Karpas-422 (cell line): ENCODE results near the gene TNKS1BP1. TPM values are rescaled to one million over a fixed set of nuclear protein-coding genes. Genes with fewer than 3 reads are reported as not detected.
A peak's percentile ranks its signal among the peaks of the same experiment; 100 is the strongest.

ENCODE experiments used
- DNase-seq: peaks from one replicate; pipeline ENCODE4 v3.0.0-alpha.2; 2015
- H2AFZ ChIP-seq: fragments of 200-600 bp; sonication (generic); 2 replicates; pipeline ENCODE4 v1.6.1; 2014; ENCODE audit warnings: antibody characterized with exemption, low read length, mixed read lengths
- H3K27ac ChIP-seq: fragments of 200-600 bp; sonication (generic); 2 replicates; pipeline ENCODE4 v1.5.1; 2014; ENCODE audit warnings: mild to moderate bottlenecking, low read length, moderate library complexity
- H3K27me3 ChIP-seq: fragments of 200-600 bp; sonication (generic); 2 replicates; pipeline ENCODE4 v1.6.1; 2014; ENCODE audit warnings: low read length, mixed read lengths
- H3K36me3 ChIP-seq: fragments of 200-600 bp; sonication (generic); 2 replicates; pipeline ENCODE4 v1.6.1; 2014; ENCODE audit warnings: low read length, mixed read lengths; ENCODE audit not compliant: insufficient read depth
- H3K4me1 ChIP-seq: fragments of 200-600 bp; sonication (generic); 2 replicates; pipeline ENCODE4 v1.6.1; 2014; ENCODE audit warnings: mild to moderate bottlenecking, low read length, mixed read lengths
- H3K4me2 ChIP-seq: fragments of 200-600 bp; sonication (generic); 2 replicates; pipeline ENCODE4 v1.6.1; 2014; ENCODE audit warnings: low read length, low read depth, mild to moderate bottlenecking; ENCODE audit not compliant: poor library complexity, severe bottlenecking
- H3K4me3 ChIP-seq: fragments of 200-600 bp; sonication (generic); 2 replicates; pipeline ENCODE4 v1.5.1; 2014; ENCODE audit warnings: mild to moderate bottlenecking, antibody characterized with exemption, low read length, mixed read lengths
- H3K79me2 ChIP-seq: fragments of 200-600 bp; sonication (generic); 2 replicates; pipeline ENCODE4 v1.6.1; 2014; ENCODE audit warnings: mild to moderate bottlenecking, low read length, mixed read lengths
- H3K9ac ChIP-seq: fragments of 200-600 bp; sonication (generic); 2 replicates; pipeline ENCODE4 v1.6.0; 2014; ENCODE audit warnings: low read length
- H3K9me2 ChIP-seq: fragments of 200-600 bp; sonication (generic), shearing (Covaris generic); replicated peaks from 2 replicates; pipeline ENCODE4 v1.6.0; 2014; ENCODE audit warnings: mild to moderate bottlenecking, low read length, moderate library complexity; ENCODE audit not compliant: insufficient read depth
- H3K9me3 ChIP-seq: fragments of 300-700, 200-600 bp; sonication (generic); 2 replicates; pipeline ENCODE4 v1.6.1; 2014; ENCODE audit warnings: low read length, mixed read lengths
- H4K20me1 ChIP-seq: fragments of 200-600 bp; sonication (generic); 2 replicates; pipeline ENCODE4 v1.6.1; 2014; ENCODE audit warnings: mild to moderate bottlenecking, antibody characterized with exemption, low read length, low read depth; ENCODE audit not compliant: insufficient read depth
- total RNA-seq: library from RNA; depleted of rRNA; stranded (reverse); fragments of >200 nt; shearing (Covaris generic); gene quantifications from 2 replicates; pipeline ENCODE4 v1.2.3, GENCODE V29; 2014; ENCODE audit warnings: low replicate concordance; rRNA removed

The TNKS1BP1 gene, protein sequence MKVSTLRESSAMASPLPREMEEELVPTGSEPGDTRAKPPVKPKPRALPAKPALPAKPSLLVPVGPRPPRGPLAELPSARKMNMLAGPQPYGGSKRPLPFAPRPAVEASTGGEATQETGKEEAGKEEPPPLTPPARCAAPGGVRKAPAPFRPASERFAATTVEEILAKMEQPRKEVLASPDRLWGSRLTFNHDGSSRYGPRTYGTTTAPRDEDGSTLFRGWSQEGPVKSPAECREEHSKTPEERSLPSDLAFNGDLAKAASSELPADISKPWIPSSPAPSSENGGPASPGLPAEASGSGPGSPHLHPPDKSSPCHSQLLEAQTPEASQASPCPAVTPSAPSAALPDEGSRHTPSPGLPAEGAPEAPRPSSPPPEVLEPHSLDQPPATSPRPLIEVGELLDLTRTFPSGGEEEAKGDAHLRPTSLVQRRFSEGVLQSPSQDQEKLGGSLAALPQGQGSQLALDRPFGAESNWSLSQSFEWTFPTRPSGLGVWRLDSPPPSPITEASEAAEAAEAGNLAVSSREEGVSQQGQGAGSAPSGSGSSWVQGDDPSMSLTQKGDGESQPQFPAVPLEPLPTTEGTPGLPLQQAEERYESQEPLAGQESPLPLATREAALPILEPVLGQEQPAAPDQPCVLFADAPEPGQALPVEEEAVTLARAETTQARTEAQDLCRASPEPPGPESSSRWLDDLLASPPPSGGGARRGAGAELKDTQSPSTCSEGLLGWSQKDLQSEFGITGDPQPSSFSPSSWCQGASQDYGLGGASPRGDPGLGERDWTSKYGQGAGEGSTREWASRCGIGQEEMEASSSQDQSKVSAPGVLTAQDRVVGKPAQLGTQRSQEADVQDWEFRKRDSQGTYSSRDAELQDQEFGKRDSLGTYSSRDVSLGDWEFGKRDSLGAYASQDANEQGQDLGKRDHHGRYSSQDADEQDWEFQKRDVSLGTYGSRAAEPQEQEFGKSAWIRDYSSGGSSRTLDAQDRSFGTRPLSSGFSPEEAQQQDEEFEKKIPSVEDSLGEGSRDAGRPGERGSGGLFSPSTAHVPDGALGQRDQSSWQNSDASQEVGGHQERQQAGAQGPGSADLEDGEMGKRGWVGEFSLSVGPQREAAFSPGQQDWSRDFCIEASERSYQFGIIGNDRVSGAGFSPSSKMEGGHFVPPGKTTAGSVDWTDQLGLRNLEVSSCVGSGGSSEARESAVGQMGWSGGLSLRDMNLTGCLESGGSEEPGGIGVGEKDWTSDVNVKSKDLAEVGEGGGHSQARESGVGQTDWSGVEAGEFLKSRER (N-terminal part only)
- total RNA-seq = 11.6 and 21.9 TPM in 2 replicates

DNA sequence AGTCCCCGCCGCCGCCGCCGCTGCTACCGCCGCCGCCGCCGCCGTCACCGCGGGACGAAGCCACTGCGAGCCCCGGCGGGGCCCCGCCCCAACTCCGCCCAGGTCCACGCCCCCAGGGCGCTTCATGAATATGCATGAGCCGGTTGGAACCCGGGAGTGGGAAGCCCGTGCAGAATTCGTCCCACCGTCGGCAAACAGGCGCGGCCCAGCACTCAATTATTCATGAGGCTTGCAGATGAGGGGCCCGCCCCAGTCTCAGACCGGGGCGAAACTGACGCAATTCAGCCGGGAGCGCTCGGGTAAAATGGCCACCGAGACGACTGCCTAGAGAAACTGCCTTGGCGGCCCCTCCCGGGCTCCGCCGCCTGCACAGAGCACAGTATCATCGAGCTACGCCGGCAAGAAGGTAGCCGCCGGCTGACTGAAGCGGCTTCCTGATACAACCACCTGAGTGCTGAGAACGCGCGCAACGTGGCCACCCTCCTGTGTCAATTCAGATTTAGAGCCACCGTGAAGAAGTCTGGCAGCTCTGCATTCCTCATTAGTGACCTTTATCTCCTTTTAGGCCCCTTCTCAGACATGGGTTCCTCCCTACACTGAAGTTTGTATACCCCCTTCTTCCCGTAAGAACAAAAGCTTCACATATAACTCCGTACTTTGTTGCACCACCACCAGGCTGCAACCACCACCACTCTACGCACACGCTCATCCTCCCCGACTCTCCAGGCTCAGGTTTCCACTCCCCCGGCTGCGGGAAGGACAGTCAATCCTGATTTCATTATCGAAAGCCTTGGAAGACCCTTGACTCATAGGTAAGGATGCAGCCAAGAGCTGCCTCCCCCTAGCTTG, at the start of gene TNKS1BP1:
TSS of gene TNKS1BP1 (minus strand) at position 67 of the 849 bp plus-strand sequence. CDS start 3,067 bp downstream, outside the sequence.
- H3K4me2 ChIP-seq = peak within 1 kb of the TSS; percentile 88
- H3K27ac ChIP-seq = peak within 1 kb of the TSS; percentile 85
- peak; percentile 96 for DNase-seq
- H3K4me3 ChIP-seq = peak within 1 kb of the TSS; percentile 71
- no peaks in the 10 kb centered on the region for H3K9me2 ChIP-seq
- H3K9me3 ChIP-seq = no peaks in the 10 kb centered on the region
- peaks cover 46% of the 10 kb centered on the region for H3K4me1 ChIP-seq
- H2AFZ ChIP-seq = peak within 1 kb of the TSS; percentile 34
- H3K79me2 ChIP-seq = peaks cover 33% of the 10 kb centered on the region
- peak within 1 kb of the TSS; percentile 80 for H3K9ac ChIP-seq
- peaks cover 25% of the 10 kb centered on the region; the same call in 1 of the 2 replicates for H3K36me3 ChIP-seq
- H3K27me3 ChIP-seq = no peaks in the 10 kb centered on the region
- H4K20me1 ChIP-seq = no peaks in the 10 kb centered on the region

DNA sequence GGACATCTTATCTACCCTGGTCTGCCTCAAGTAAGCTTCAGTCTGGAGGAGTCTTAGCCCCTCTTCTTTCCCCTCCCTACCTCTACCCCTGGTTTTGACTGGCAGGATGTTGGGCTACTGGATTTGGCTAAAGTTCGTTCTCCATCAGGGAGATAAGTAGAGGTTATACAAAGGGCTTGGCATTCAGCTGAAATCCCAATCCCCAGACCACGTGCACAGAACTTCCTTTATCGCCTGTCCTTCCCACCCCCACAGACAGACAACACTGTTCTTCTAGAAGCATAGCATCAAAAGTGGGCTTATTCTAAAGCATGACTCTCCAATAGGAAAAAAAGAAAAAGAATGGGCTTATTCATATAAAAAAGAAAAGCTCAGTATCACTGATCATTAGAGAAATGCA, 48.4 kb upstream of the TNKS1BP1 start:
- Histone ChIP-seq H3K9ac (no peak overlapping the region), H3K4me2 (no peak overlapping the region), H2AFZ (no peak overlapping the region), H3K27ac (no peak overlapping the region), H3K36me3 (no peaks in the 10 kb centered on the region), H3K9me3 (no peaks in the 10 kb centered on the region), H3K4me3 (no peak overlapping the region), H3K27me3 (no peaks in the 10 kb centered on the region), H3K79me2 (no peaks in the 10 kb centered on the region), H3K9me2 (no peaks in the 10 kb centered on the region), H3K4me1 (no peaks in the 10 kb centered on the region), H4K20me1 (no peaks in the 10 kb centered on the region)
- no peak for DNase-seq

DNA sequence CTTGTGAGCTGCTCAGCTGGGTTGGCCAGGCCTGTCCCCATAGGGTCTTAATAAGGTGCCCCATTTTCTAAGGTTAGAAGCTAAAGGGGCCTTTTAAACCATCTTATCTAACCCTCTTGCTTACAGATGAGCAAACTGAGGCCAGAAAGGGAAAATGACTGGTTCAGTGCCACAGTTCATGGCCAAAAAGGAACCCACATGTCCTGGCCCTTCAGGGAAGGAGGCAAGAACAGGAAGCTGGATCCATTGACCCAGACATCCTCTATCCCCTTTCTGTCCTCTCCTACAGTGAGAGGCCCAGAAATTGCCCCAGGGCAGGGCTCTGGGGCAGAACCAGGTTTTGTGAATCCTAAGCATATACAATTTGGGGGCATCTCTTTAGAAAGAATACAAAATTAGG, 46.2 kb upstream of the TNKS1BP1 start:
- no peak overlapping the region for H3K27ac ChIP-seq
- DNase-seq = no peak
- H3K9me3 ChIP-seq = no peaks in the 10 kb centered on the region
- H3K36me3 ChIP-seq = no peaks in the 10 kb centered on the region
- no peak overlapping the region for H3K4me3 ChIP-seq
- H3K9ac ChIP-seq = no peak overlapping the region
- H3K4me1 ChIP-seq = peaks cover 5% of the 10 kb centered on the region
- H3K4me2 ChIP-seq = no peak overlapping the region
- H3K79me2 ChIP-seq = no peaks in the 10 kb centered on the region
- H2AFZ ChIP-seq = no peak overlapping the region
- no peaks in the 10 kb centered on the region for H3K27me3 ChIP-seq
- no peaks in the 10 kb centered on the region for H4K20me1 ChIP-seq
- H3K9me2 ChIP-seq = no peaks in the 10 kb centered on the region

DNA sequence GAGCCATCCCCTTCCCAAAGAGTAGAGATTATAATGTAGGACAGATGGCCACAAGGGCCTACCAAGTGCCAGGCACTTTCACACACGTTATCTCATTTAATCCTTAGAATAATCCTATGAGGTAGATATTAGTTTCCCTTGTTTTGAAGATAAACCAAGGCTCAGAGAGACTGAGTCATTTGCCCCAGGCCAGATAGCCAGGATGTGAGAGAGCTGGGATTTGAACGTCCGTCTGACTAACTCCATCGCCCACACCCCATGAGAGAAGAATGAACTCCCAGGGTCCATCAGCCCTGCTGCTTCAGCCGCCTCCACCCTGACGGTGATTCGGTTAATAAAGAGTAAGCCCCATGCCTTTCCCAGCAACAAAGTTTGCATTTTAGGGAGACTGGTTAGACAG, 45.5 kb upstream of the TNKS1BP1 start:
- Histone ChIP-seq H4K20me1 (no peaks in the 10 kb centered on the region), H3K79me2 (no peaks in the 10 kb centered on the region), H3K27me3 (no peaks in the 10 kb centered on the region), H3K4me1 (peaks cover 10% of the 10 kb centered on the region), H3K27ac (no peak overlapping the region), H3K4me2 (no peak overlapping the region), H3K9me3 (no peaks in the 10 kb centered on the region), H3K4me3 (no peak overlapping the region), H2AFZ (no peak overlapping the region), H3K36me3 (no peaks in the 10 kb centered on the region), H3K9me2 (no peaks in the 10 kb centered on the region), H3K9ac (no peak overlapping the region)
- DNase-seq = no peak

DNA sequence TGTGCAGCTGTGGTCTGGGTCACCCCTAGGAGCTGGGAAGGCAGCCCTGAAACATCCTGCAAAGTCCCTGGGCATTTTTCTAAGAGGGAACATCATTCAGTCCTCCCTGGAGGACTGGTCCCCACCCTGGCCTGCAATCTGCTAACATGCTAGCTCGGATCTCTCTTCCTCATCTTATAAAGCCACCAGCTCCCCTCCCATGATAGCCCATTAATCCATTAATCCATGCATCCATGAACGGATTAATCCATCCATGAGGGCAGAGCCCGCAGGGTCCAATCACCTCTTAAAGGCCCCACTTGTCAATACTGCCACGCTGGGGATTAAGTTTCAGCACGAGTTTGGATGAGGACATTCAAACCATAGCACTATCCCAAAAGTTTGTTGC, 44.1 kb upstream of the TNKS1BP1 start:
- Histone ChIP-seq H3K4me3 (no peak overlapping the region), H3K4me1 (peaks cover 10% of the 10 kb centered on the region), H2AFZ (no peak overlapping the region), H3K9me3 (no peaks in the 10 kb centered on the region), H3K4me2 (no peak overlapping the region), H4K20me1 (no peaks in the 10 kb centered on the region), H3K27me3 (no peaks in the 10 kb centered on the region), H3K36me3 (no peaks in the 10 kb centered on the region), H3K9ac (no peak overlapping the region), H3K9me2 (no peaks in the 10 kb centered on the region), H3K79me2 (no peaks in the 10 kb centered on the region), H3K27ac (no peak overlapping the region)
- no peak for DNase-seq

DNA sequence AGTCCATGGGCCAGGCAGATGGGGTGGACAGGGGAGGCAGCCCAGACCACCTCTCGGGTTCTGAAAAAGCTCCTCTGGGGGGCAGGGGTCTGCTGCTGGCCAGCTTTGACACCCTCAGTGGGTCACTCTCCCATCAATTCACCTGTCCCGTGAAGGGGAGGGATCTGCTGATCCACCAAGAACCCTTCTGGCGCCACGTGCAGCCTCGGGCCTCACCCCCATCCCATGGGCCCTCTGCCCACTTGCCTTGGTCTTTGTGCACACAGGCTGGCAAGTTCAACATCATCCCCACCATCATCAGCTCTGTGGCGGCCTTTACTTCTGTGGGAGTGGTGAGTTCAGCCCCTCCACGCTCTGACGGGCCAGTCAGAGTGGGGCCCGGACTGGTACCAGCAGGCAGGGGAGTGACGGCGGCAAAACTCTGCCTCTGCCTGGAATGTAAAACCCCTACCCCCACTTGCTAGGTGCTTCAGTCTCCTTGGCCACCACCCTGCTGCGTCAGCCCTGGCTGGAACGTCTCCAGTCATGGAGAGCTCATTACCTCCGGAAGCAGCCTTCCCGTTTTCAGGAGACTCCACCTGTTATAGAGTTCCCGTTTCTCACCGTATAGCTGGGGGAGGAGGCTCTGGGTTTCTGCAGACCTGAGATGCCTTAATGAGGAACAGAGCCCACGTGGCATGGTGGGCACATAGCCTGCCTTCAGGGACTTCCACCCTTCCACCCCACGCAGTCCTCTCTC, 43.5 kb upstream of the TNKS1BP1 start:
- Histone ChIP-seq H3K9me2 (no peaks in the 10 kb centered on the region), H3K9me3 (no peaks in the 10 kb centered on the region), H3K27me3 (no peaks in the 10 kb centered on the region), H2AFZ (no peak overlapping the region), H4K20me1 (no peaks in the 10 kb centered on the region), H3K36me3 (no peaks in the 10 kb centered on the region), H3K4me3 (no peak overlapping the region), H3K27ac (no peak overlapping the region), H3K9ac (no peak overlapping the region), H3K4me1 (peaks cover 10% of the 10 kb centered on the region), H3K4me2 (no peak overlapping the region), H3K79me2 (no peaks in the 10 kb centered on the region)
- DNase-seq = no peak
